Activated CD8-positive, alpha-beta memory T cell treated with anti-CD3 and anti-CD28 coated beads, Interleukin-2, amount 50 U/mL, for 24 hours (primary cell): ENCODE measurements around the gene C2orf69.

Source experiments
- DNase-seq: peaks from one replicate; pipeline ENCODE4 v3.0.0-alpha.2; 2020; ENCODE audit errors: extremely low read depth

Gene C2orf69

DNA sequence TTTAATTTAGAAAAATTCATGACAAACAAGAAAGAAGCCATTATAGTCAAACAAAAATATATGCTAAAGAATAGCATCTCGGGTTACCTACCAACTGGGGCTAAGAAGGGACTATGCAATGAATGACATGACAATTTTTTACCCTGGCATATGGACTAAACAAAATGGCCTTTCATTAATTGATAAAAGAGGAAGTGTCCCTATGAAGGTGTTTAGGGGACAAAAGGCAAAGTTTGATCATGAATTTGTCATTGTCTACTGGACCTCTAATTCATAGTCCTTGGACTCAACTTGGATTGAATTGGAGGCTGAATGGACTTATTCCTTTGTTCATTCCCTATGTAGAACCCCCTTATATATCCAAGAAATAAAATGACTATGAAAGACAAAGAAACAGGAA is 57.0 kb downstream of the C2orf69 start:
- DNase-seq, result no peak

DNA sequence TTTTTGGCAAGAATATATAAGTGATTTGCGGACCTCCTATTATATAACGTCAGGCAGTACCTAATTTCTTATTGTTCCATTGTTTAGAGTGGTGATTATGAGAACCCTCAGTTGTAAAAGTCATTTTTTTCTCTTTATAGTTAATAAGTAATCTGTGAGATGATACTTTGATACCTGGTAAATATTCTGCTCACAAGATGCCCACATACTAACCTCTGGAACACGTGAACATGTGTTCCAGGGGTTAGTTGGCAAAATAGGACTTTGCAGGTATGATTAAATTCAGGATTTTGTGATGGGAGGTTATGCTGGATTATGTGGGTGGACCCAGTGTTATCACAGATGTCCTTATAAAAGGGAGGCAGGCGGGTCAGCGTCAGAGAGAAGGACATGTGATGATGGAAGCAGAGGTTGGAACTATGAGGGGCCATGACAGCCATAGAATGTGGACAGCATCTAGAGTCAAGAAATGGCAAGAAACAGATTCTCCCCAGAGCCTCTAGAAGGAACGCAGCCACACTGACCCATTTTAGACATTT is 61.1 kb downstream of the C2orf69 start:
- DNase-seq, result no peak

DNA sequence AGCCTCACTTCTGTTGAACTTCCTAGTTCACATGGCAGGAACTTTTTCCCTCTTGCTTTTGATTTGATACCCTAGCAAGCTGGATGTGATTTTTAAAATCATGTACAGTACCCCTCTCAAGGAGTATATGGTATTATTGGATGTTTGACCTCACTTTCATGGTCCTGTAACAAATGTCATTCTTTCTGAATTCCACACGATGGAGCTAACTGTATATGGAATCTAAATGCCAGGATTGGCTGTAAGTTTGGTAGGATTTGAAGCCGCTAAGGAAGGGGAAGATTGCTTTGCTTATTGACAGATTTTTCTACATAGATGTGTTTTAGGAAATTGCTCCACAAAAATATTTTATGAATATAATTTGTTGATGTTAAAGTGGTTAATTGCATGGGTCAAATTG is 62.6 kb downstream of the C2orf69 start:
- DNase-seq, result no peak

DNA sequence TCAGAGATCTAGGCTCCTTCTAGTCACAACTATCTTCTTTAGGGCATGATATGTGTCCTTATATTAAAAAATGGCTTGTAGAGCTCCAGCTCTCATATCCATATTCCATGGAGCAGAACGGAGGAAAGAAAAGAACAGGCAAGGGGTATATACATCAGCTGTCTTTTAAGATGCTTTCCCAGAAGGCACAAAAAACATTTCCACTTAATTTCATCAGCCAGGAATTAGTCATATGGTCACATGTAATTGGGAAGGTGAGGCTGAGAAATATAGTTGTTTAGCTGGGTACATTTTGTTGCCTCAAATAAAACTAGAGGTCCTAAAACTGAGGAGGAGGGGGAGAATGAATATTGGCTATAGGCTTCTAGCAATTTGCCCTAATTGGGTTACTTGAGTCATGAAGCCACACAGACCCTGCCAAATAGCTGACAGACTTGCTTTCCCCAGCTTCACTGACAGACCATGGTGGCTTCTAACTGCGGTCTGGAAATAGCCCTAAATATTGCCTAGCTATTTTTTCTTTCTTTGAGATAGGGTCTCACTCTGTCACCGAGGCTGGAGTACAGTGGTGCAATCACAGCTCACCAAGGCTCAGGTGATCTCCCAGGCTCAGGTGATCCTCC is 64.3 kb downstream of the C2orf69 start:
- DNase-seq, result no peak
